H9 (cell line): ENCODE results near the gene CCR4. TPM values are rescaled to one million over a fixed set of nuclear protein-coding genes. Genes with fewer than 3 reads are reported as not detected.

Experiments used
- DNase-seq: peaks from one replicate; pipeline ENCODE4 v3.0.0-alpha.2; 2017
- H2AFZ ChIP-seq: one replicate; pipeline ENCODE4 v1.6.1; 2013; ENCODE audit warnings: mild to moderate bottlenecking, low read length, control low read depth, moderate library complexity
- H2AK5ac ChIP-seq: 2 replicates; pipeline ENCODE4 v1.6.1; 2013; ENCODE audit warnings: low read length, control low read depth, mixed read lengths; ENCODE audit not compliant: insufficient read length
- H2BK120ac ChIP-seq: one replicate; pipeline ENCODE4 v1.6.1; 2013; ENCODE audit warnings: low read depth, mild to moderate bottlenecking, low read length, control low read depth, inconsistent platforms; ENCODE audit not compliant: poor library complexity, severe bottlenecking
- H2BK12ac ChIP-seq: 2 replicates; pipeline ENCODE4 v1.6.1; 2013; ENCODE audit warnings: low read length, control low read depth, mixed read lengths, low read depth; ENCODE audit not compliant: insufficient read length
- H2BK15ac ChIP-seq: 2 replicates; pipeline ENCODE4 v1.6.1; 2013; ENCODE audit warnings: low read depth, low read length, control low read depth
- H2BK20ac ChIP-seq: one replicate; pipeline ENCODE4 v1.6.1; 2013; ENCODE audit warnings: low read depth, mild to moderate bottlenecking, low read length, control low read depth, inconsistent platforms; ENCODE audit not compliant: poor library complexity, severe bottlenecking
- H2BK5ac ChIP-seq: 2 replicates; pipeline ENCODE4 v1.6.1; 2013; ENCODE audit warnings: low read length, control low read depth, mixed read lengths; ENCODE audit not compliant: insufficient read length
- H3K14ac ChIP-seq: 2 replicates; pipeline ENCODE4 v1.6.1; 2013; ENCODE audit warnings: low read length, control low read depth; ENCODE audit not compliant: insufficient read depth
- H3K18ac ChIP-seq: 2 replicates; pipeline ENCODE4 v1.6.1; 2013; ENCODE audit warnings: low read depth, mild to moderate bottlenecking, mixed read lengths, low read length, control low read depth; ENCODE audit not compliant: insufficient read length
- H3K23ac ChIP-seq: 2 replicates; pipeline ENCODE4 v1.6.1; 2013; ENCODE audit warnings: low read length, control low read depth, mixed read lengths, low read depth; ENCODE audit not compliant: insufficient read length
- H3K23me2 ChIP-seq: 2 replicates; pipeline ENCODE4 v1.6.1; 2013; ENCODE audit warnings: low read depth, mild to moderate bottlenecking, mixed read lengths, low read length, control low read depth; ENCODE audit not compliant: insufficient read length, poor library complexity, severe bottlenecking
- H3K27ac ChIP-seq: 2 replicates; pipeline ENCODE4 v1.5.1; 2013; ENCODE audit warnings: low read length, control low read depth, mixed read lengths, low read depth; ENCODE audit not compliant: insufficient read length
- H3K27me3 ChIP-seq: 2 replicates; pipeline ENCODE4 v1.6.1; 2013; ENCODE audit warnings: low read length, control low read depth, inconsistent platforms; ENCODE audit not compliant: insufficient read depth
- H3K4ac ChIP-seq: 2 replicates; pipeline ENCODE4 v1.6.1; 2013; ENCODE audit warnings: low read depth, mild to moderate bottlenecking, control low read depth, inconsistent platforms, low read length, moderate library complexity
- H3K4me1 ChIP-seq: 2 replicates; pipeline ENCODE4 v1.6.1; 2013; ENCODE audit warnings: low read length, control low read depth, inconsistent platforms; ENCODE audit not compliant: insufficient read depth
- H3K4me2 ChIP-seq: 2 replicates; pipeline ENCODE4 v1.6.1; 2013; ENCODE audit warnings: low read length, control low read depth, mixed read lengths; ENCODE audit not compliant: insufficient read length, insufficient read depth
- H3K56ac ChIP-seq: 2 replicates; pipeline ENCODE4 v1.6.1; 2013; ENCODE audit warnings: low read depth, mild to moderate bottlenecking, mixed read lengths, low read length, control low read depth; ENCODE audit not compliant: insufficient read length
- H3K79me1 ChIP-seq: 2 replicates; pipeline ENCODE4 v1.6.1; 2013; ENCODE audit warnings: low read depth, mild to moderate bottlenecking, moderate library complexity, low read length, control low read depth, inconsistent platforms; ENCODE audit not compliant: insufficient read depth, poor library complexity, severe bottlenecking
- H3K79me2 ChIP-seq: 2 replicates; pipeline ENCODE4 v1.6.1; 2013; ENCODE audit warnings: low read length, control low read depth, inconsistent platforms; ENCODE audit not compliant: insufficient read depth
- H3K9ac ChIP-seq: 2 replicates; pipeline ENCODE4 v1.6.1; 2013; ENCODE audit warnings: low read length, control low read depth, mixed read lengths; ENCODE audit not compliant: insufficient read length; ENCODE audit errors: extremely low read depth
- H3K9me3 ChIP-seq: one replicate; pipeline ENCODE4 v1.6.1; 2013; ENCODE audit warnings: low read depth, low read length, inconsistent platforms; ENCODE audit not compliant: control insufficient read depth
- H3T11ph ChIP-seq: one replicate; pipeline ENCODE4 v1.6.1; 2013; ENCODE audit warnings: mild to moderate bottlenecking, low read length, control low read depth, inconsistent platforms
- H4K20me1 ChIP-seq: one replicate; pipeline ENCODE4 v1.6.1; 2013; ENCODE audit not compliant: control insufficient read depth, insufficient read length, insufficient read depth
- H4K5ac ChIP-seq: 2 replicates; pipeline ENCODE4 v1.6.1; 2013; ENCODE audit warnings: low read depth, mild to moderate bottlenecking, mixed read lengths, low read length, control low read depth; ENCODE audit not compliant: insufficient read length
- H4K8ac ChIP-seq: replicated peaks from 2 replicates; pipeline ENCODE4 v1.6.1; 2013; ENCODE audit warnings: low read length, control low read depth, mixed read lengths, low read depth; ENCODE audit not compliant: insufficient read length
- H4K91ac ChIP-seq: 2 replicates; pipeline ENCODE4 v1.6.1; 2013; ENCODE audit warnings: low read depth, mild to moderate bottlenecking, moderate library complexity, mixed read lengths, low read length, control low read depth; ENCODE audit not compliant: insufficient read length
- H3K27ac Mint-ChIP-seq, 3 experiments: 2 replicates in 2 of 3; 3 replicates in 1 of 3; pipeline ENCODE4 v1.8.0; 2020 to 2021; ENCODE audit warnings: mixed read lengths in 3 of 3, mild to moderate bottlenecking in 1 of 3, moderate library complexity in 1 of 3
- H3K27me3 Mint-ChIP-seq: 2 replicates; pipeline ENCODE4 v1.8.0; 2021; ENCODE audit warnings: low read depth, mild to moderate bottlenecking, moderate library complexity, mixed read lengths
- H3K36me3 Mint-ChIP-seq, 3 experiments: 2 replicates in 2 of 3; 3 replicates in 1 of 3; pipeline ENCODE4 v1.8.0; 2020 to 2021; ENCODE audit warnings: low read depth in 3 of 3, mixed read lengths in 3 of 3; ENCODE audit not compliant: insufficient read depth in 1 of 3
- H3K4me1 Mint-ChIP-seq, 2 experiments: 2 replicates each; pipeline ENCODE4 v1.8.0; 2020; ENCODE audit warnings: mixed read lengths in 2 of 2
- H3K4me3 Mint-ChIP-seq, 2 experiments: 2 replicates in 1 of 2; 3 replicates in 1 of 2; pipeline ENCODE4 v1.8.0; 2020 to 2021; ENCODE audit warnings: mild to moderate bottlenecking in 2 of 2, mixed read lengths in 2 of 2, moderate library complexity in 1 of 2
- H3K9me3 Mint-ChIP-seq, 2 experiments: 2 replicates in 1 of 2; 3 replicates in 1 of 2; pipeline ENCODE4 v1.8.0; 2020; ENCODE audit warnings: mild to moderate bottlenecking in 2 of 2, mixed read lengths in 2 of 2, moderate library complexity in 1 of 2
- WGBS: extraction: QIAGEN DNeasy Blood & Tissue Kit; methylation state at CpG from one replicate; pipeline ENCODE4 v1.1.7; 2013; ENCODE audit warnings: missing lambda C conversion rate, low lambda C conversion rate, mixed read lengths; ENCODE audit not compliant: insufficient read length; ENCODE audit errors: extremely low coverage; 5-methylcytosine and 5-hydroxymethylcytosine counted together
- total RNA-seq: library from RNA; stranded (reverse); gene quantifications from 2 replicates; pipeline ENCODE4 v1.2.1, GENCODE V29; 2021
- TF ChIP-seq, protein P1 (sequence below): fragments of 200-600 bp; sonication (generic); conservative IDR thresholded peaks from 3 replicates; pipeline ENCODE4 v1.8.0; 2021; ENCODE audit warnings: antibody characterized with exemption, mild to moderate bottlenecking

The CCR4 gene
- total RNA-seq, 1 experiment from 2014 or later, result 0.07 TPM

DNA sequence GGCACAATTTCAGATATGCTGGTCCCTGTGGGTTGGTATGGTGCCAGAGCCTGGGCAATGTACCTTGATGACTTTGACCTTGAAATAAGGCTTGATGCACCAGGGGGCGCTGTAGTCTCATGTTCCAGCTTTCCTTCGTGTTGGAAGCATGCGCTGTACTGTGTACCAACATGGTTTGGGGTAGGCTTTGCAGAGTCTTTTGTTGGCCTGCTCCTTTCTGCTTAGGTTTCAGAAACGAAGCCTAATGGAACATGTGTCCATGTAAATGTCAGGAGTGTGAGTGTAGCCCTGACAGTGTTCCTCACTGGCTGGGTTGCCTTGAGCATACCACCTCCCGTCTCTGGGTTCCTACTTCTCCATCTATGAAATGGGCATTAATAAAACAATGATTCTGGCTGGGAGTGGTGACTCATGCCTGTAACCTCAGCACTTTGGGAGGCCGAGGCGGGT, 3.6 kb upstream of the CCR4 start:
- H3K4me1 ChIP-seq, result no peaks in the 10 kb centered on the region
- Mint-ChIP-seq H3K27ac (no peak overlapping the region), H3K27me3 (peaks cover 5% of the 10 kb centered on the region; the same call in 1 of the 2 replicates), H3K4me1 (peaks cover 0 to 2% of the 10 kb centered on the region in 2 experiments; a peak in 1 of 4 replicates), H3K4me3 (no peak overlapping the region), H3K36me3 (no peaks in the 10 kb centered on the region), H3K9me3 (no peaks in the 10 kb centered on the region)
- H3K9ac ChIP-seq, result no peak overlapping the region
- no peak overlapping the region for H4K5ac ChIP-seq
- H3K79me2 ChIP-seq, result no peaks in the 10 kb centered on the region
- no CpG with 5 or more reads among the region's 7 CpGs for WGBS
- no peaks in the 10 kb centered on the region for H3K9me3 ChIP-seq
- no peak overlapping the region for H2BK5ac ChIP-seq
- H3K4me2 ChIP-seq, result no peak overlapping the region
- no peak overlapping the region for H2BK15ac ChIP-seq
- no peak overlapping the region for H3K14ac ChIP-seq
- H4K20me1 ChIP-seq, result no peaks in the 10 kb centered on the region
- no peak overlapping the region for H3K18ac ChIP-seq
- H4K8ac ChIP-seq, result no peak overlapping the region
- H3K4ac ChIP-seq, result no peak overlapping the region
- no peak overlapping the region for H3T11ph ChIP-seq
- no peak overlapping the region for H3K27ac ChIP-seq
- no peak overlapping the region for H2AK5ac ChIP-seq
- no peak overlapping the region for H2BK20ac ChIP-seq
- no peaks in the 10 kb centered on the region for H3K27me3 ChIP-seq
- peak; percentile 88 for DNase-seq
- no peaks in the 10 kb centered on the region for H3K79me1 ChIP-seq
- H3K23ac ChIP-seq, result no peak overlapping the region
- H2BK12ac ChIP-seq, result no peak overlapping the region
- no peak overlapping the region for H4K91ac ChIP-seq
- H3K23me2 ChIP-seq, result no peaks in the 10 kb centered on the region
- H2BK120ac ChIP-seq, result no peak overlapping the region
- H2AFZ ChIP-seq, result no peak overlapping the region
- TF ChIP-seq, protein P1, sequence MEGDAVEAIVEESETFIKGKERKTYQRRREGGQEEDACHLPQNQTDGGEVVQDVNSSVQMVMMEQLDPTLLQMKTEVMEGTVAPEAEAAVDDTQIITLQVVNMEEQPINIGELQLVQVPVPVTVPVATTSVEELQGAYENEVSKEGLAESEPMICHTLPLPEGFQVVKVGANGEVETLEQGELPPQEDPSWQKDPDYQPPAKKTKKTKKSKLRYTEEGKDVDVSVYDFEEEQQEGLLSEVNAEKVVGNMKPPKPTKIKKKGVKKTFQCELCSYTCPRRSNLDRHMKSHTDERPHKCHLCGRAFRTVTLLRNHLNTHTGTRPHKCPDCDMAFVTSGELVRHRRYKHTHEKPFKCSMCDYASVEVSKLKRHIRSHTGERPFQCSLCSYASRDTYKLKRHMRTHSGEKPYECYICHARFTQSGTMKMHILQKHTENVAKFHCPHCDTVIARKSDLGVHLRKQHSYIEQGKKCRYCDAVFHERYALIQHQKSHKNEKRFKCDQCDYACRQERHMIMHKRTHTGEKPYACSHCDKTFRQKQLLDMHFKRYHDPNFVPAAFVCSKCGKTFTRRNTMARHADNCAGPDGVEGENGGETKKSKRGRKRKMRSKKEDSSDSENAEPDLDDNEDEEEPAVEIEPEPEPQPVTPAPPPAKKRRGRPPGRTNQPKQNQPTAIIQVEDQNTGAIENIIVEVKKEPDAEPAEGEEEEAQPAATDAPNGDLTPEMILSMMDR, result peak; percentile 91
- H3K56ac ChIP-seq, result no peak overlapping the region
